Subcutaneous adipose tissue (tissue), 4 donors: ENCODE data around the gene CORO7. TPM values are rescaled to one million over a fixed set of nuclear protein-coding genes. Genes with fewer than 3 reads are reported as not detected.

ENCODE experiments used
- CTCF ChIP-seq: fragments of 450-650 bp; IDR thresholded peaks from one replicate; pipeline ENCODE4 v1.5.1; 2016; ENCODE audit warnings: low read depth, mild to moderate bottlenecking, control low read depth, antibody characterized with exemption, moderate library complexity
- small RNA-seq: library from RNA; depleted of rRNA; stranded (forward); fragments of <200 nt; gene quantifications from one replicate; pipeline ENCODE3, GENCODE V24; 2016
- total RNA-seq, 4 donors: library from RNA; depleted of rRNA; stranded (reverse); fragments of >200 nt; gene quantifications; one replicate each; pipeline ENCODE4 v1.1.0, GENCODE V29; 2016

The CORO7 gene
- total RNA-seq, 4 donors from 2014 or later: 15.5 to 40.9 (median 24.7) TPM

- no peak for TF ChIP-seq CTCF
Measured at GRCh38 chr16:4306470-4307214, 109.8 kb downstream of the CORO7 start.

Small RNA genes lying within 50 kb of the gene (small RNA-seq; reads per million reads assigned to genes)
- gene AC012676.2: not detected

Other genes with a start within 250 kb of the CORO7 start
- gene SRL, start 174.5 kb downstream of the CORO7 start, total RNA-seq: 1 to 10 TPM in 1 of 4 donors, under 1 TPM in 3; 0.16 to 2.3 (median 0.50) TPM
- gene TFAP4, start 143.6 kb downstream of the CORO7 start, total RNA-seq: 1 to 10 TPM; 4.6 to 5.3 (median 5.0) TPM
- 1 to 10 TPM in 2 of 4 donors, under 1 TPM in 2; 0.85 to 2.1 (median 1.5) TPM for gene GLIS2, start 100.5 kb downstream of the CORO7 start, total RNA-seq
- gene PAM16, start 65.3 kb downstream of the CORO7 start, total RNA-seq: 10 to 100 TPM; 15.3 to 52.0 (median 34.5) TPM
- 10 to 100 TPM; 13.7 to 34.9 (median 22.3) TPM for gene VASN, start 44.7 kb downstream of the CORO7 start, total RNA-seq
- gene DNAJA3, start 9.3 kb upstream of the CORO7 start, total RNA-seq: 10 to 100 TPM; 24.8 to 42.4 (median 31.8) TPM
- 10 to 100 TPM; 29.0 to 55.6 (median 42.1) TPM for gene NMRAL1, start 58.0 kb upstream of the CORO7 start, total RNA-seq
- gene HMOX2, start 59.8 kb upstream of the CORO7 start, total RNA-seq: 100 to 1,000 TPM in 1 of 4 donors, 10 to 100 TPM in 3; 57.8 to 131 (median 88.8) TPM
- 10 to 100 TPM in 1 of 4 donors, 1 to 10 TPM in 3; 7.3 to 18.3 (median 8.6) TPM for gene CDIP1, start 122.2 kb upstream of the CORO7 start, total RNA-seq
- 1 to 10 TPM in 1 of 4 donors, not detected in 3; 1.1 TPM for gene C16orf96, start 139.7 kb upstream of the CORO7 start, total RNA-seq
- 1 to 10 TPM; 1.7 to 7.0 (median 4.2) TPM for gene UBALD1, start 198.3 kb upstream of the CORO7 start, total RNA-seq
- 10 to 100 TPM; 21.2 to 44.5 (median 25.2) TPM for gene MGRN1, start 208.2 kb upstream of the CORO7 start, total RNA-seq